Pons (tissue), 1 donor: ENCODE results near the gene ZNF366.
A peak's percentile ranks its signal among the peaks of the same experiment; 100 is the strongest.

Source experiments
- DNase-seq: peaks from one replicate; pipeline ENCODE4 v3.0.0-alpha.2; 2016; ENCODE audit warnings: low spot score

Gene ZNF366

DNA sequence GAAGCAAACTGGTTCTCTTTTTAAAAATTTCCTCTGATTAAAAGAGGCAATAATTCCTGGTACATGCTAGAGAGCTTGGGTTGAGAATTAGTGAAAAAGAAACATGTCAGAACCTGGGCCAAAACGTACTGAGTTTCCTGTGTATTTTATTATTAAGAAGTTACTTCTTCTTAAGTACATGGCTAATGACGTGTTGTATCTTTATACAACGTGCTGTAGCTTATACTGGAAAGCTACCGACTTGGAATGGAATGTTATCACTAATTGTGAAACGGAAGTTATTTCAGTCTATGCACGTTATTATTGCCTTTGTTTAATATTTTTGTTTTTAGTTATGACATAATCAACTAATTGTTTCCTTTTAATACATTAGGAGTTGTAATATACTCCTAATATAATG is 43.1 kb downstream of the ZNF366 start:
- DNase-seq: no peak

DNA sequence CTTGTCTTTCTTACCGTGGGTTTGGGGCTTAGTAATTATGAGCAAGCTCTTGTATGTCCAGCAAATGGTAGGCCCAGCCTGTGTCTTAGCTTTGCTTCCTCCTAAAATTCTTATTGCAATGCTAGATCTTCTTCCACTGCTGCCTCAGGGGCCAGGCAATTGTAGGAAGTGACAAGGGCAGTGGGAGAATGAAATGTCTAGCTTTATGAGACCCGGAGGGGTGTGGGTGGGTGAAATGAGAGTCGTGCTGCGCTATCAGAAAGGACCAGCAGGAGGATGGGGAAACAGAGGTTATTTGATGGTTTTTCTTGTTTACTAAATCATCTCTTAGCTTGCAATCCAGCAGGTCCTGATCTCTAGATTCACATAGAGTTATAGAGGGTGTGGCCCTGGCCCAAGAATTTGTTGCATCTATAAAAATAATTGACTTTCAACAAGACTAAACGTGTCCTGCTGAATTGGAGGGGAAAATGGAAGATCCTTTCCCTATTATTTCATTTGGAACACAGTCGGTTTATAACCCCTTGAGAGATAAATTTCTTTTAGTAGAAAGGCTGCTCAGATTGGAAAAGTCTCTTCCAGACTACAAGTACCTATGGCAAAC is 43.7 kb downstream of the ZNF366 start:
- DNase-seq: no peak

DNA sequence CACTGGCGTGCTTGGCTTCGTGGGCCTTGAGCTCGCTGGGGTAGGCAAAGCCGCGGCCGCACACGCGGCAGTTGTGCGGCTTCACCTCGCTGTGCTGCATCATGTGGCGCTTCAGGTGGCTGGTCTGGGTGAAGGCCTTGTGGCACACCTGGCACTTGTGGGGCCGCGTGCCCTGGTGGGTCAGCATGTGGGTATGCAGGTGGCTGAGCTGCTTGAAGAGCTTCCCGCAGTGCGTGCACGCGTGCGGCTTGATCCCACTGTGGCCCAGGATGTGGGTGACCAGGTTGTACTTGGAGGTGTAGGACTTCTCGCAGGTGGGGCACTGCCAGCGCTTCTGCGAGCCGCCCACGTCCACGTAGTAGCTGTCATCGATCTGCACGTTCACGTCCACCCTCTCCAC is 46.8 kb downstream of the ZNF366 start:
- no peak for DNase-seq

DNA sequence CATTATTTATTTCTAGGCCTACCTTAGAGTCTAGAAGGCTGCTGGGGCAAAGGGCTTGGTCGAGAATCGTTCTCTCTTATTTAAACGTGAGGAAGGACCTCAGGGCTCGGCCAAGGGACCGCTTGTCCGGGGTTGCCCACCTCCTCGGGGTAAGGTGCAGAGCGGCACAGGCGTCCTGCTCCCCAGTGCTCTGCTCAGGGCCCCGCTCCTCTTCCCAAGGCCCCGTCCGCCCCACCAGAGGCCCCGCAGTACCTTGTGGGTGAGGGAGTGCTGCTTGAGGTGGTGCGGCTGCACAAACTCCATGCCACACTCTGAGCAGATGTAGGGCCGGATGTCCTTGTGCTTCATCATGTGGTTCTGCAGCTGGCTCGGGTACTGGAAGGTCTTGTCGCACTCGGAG is 47.3 kb downstream of the ZNF366 start:
- no peak for DNase-seq

DNA sequence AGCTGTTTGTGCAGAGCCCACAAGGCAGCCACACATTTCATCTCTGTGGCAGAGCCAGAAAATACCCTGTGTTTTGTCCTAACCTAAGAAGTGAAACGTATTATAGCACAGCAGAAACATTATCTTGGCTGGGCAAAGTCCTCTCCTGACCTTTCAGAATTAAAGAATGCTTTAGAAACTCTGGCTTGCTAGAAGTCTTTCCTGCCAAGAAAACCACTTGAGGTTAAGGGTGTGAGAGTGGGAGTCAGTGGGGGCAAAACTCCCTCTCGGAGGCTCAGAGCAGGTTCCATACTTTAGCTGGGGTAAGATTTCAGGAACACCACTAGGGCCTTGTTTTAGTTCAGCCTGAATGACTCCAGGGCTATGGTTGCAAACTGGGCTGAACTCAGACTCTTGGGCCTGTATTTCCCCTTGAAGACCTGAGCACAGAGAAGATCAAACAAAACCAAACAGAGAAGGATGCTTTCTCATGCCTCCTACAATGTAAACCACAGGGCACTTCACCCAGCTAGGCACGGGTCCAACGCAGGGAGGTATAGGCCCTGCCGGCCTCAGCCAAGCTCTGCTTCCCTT is 48.0 kb downstream of the ZNF366 start:
- no peak for DNase-seq

DNA sequence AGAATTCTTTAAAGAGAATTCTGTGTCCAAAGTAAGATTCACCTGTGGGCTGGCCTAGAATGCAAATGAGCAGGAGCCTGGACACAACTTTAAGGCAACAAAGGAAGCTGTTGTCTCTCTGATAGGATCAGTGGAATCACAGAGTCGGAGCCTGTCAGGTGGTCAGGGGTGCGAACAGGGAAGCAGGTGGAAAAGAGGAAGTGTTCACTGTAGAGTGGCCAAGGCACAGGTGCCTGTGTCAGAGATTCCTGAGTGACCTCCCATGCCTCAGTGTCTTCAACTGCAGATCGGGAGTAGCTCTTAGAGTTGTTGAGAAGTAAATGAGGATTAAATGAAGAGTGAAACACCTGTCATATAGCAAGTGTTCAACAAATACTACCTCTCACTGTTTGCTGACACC is 48.8 kb downstream of the ZNF366 start:
- DNase-seq: no peak

DNA sequence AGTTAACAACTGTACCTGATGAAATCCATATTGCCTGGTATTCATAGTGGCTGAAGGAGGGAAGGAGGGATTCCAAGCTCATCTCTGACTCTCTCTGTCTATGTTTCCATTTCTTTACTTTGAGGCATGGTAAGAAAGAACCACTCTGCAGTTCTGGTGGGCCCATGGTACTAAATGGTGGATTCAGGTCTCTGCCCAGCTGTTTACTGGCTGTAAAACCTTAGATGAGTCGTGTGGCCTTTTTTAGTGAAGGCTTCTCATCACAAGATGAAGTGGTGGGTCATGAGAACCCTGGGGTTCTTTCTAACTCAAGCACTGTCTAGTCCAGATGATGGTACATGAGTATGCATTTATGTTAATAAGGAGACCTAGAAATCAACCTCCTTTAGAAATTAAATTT is 49.7 kb downstream of the ZNF366 start:
- DNase-seq: no peak

DNA sequence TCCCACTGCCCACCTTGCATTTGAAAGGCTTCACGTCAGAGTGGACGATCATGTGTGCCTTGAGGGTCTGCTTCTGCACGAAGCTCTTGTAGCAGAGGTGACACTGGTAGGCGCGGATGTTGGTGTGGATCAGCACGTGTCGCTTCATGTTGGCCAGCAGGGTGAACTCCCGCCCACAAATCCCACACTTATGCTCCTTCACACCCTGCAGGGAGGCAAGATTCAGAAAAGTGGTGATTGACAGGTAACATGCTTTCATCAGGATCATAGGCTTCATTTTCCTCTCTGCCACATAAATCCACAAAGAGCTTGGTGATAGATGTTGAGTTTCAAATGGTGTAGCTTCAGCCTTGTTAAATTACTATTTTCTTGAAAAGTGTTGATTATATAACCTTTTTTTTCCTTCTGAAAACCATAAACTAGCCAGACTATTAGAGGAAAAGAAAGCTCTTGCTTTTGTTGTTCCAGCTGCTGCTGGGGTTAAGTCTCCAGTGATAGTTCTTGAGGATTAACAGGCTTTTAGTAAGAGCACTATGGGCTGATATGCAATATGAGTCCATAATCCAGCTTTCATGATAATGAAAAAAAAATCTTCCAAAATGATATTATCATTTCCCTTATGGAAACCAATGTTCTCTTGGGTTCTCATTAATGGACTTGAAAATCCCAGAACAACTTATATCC is 50.7 kb downstream of the ZNF366 start:
- no peak for DNase-seq

DNA sequence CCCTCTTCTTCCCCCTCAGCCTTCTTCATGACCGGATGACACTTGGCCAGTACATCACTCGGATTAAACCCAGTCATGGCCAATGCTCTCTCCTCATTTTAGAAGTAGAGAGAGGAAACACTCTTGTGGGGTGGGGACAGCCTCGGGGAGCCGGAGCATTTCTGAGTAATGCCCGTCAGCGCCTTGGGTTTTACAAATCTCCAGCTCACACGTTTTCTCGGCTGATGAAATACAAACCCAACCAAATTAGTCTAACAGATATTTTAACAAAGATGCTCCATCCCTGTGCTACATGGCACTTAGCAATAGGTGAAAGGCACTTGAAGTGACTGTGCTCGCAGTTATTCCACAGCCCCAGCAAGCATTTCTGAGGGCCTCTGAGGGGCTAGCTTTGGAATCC is 51.7 kb downstream of the ZNF366 start:
- no peak for DNase-seq

DNA sequence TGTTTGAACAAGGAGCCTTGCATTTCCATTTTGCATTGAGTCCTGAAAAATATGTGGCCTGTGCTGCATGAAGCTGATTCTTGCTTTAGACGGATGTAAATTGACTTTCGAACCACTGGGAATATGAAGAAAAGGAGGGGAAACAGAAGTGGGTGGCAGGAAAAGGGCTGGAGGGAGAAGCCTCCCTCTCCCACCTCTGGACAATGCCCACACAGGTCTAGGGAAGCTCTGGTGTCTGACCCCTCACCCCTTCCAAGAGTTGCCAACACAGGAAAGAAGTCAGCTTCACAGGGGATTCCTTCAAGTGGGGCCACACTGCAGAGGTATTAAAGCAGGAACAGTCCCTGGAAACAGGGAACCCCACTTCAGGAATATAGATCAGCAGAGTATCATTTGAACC is 52.2 kb downstream of the ZNF366 start:
- DNase-seq: no peak

DNA sequence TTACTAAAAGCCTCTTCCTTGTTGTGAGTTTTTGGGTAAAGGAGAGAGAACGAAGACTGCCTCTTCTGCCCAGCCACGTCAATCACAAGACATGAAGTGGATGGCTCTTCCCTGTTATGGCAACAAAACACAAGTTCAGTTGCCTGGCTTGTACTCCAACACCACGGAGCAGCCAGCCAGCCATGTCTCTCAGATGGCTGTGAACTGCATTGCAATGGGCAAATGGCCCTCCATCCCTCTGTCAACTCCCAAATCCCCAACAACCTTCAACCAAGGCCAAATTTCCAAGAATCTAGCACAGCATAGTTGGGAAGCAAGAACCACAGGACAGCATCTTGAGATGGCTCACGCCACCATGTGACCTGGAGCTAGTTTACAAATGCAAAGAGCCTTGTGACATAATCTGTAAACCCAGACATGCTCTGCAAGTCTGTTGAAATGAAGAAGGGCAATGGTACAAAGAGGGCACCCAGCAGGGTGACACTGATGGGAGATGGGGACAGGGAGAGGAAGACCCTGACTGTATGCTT is 53.9 kb downstream of the ZNF366 start:
- no peak for DNase-seq

DNA sequence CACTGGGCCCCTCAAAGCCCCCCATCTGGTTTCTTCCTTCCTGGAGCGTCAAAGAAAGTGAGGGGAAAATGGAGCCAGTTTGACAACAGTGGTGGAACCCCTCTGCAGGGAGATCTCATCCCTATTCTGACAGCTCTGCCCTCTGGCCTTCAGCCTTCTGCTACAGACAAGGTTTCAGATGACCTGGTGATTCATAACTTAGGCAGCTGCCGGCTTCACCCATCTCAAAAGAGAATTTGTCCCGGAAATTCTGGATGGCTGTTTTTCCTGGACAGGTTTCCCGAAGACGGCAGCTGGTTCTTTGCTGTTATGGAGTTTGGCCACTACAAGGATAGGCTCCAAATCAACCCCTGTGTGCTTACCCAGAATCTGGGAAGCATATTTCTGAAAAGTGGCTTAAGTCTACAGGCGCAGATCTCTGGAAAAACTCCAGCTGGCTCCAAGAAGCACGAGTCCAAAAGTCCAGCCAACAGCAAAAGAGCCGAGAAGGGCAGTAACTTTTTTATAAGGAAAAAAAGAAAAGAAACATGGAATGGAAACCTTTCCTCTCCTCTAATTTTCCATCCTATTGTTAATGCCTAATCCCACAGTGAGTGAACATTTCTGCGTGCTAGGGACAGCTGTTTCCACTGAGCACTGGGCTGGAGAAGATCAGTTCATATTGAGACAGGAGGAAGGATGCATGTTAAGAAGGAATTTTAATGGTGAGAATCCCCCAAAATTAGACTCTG is 54.5 kb downstream of the ZNF366 start:
- DNase-seq: peak; percentile 23

DNA sequence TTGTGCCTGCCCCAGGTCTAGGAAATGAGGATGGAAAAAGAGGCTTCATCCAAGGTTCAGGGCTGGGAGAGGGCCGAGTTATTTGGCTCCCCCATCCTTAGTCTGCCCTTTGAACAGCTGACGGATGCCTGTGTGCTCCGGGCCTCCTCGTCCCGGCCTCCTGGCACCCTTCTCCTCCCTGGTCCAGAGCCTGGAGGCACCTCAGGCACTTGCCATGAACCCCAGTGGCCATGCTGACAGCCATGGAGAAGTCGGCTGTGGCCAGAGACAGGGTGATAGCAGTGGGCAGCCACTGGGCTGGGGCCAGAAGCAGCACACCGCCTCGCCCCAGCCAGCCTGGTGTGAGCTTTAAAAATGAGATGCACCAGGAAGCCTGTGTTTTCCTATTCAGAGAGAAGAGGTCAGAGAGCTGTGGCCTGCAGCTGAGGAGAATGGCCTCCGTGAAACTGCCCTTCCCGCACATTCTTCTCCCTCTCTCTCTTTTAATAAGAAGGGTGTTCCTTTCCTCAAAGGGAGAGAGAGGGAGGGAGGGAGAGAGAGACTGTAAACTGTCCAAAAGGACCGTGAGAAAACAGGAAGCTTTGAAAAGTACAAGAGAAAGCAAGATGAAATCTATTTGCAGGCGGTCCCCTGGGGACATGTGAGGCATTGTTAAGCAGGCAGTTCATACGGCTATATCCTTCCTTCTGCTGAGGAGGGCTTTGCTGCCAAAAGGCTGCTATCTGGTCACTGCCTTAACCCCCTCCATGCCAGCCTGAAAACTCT is 55.3 kb downstream of the ZNF366 start:
- DNase-seq: peak; percentile 40

DNA sequence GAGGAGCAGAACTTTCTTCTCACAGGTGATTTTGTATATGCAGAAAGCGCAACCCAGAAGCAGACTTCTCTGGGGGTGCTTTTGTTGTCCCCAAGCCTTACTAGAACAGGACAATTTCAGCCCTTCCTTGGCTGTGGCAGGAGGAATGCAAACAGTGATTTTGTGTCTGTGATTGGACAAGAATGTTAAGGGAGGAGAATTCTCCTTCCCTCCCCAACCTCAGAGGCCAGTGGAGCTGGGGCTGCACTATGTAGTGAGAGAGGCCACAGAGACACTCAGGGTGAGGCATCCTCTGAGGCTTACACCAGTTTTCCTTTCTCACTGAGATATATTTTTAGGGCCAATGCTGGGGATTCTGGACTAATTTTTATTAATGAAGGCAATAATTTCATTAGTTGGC is 58.8 kb downstream of the ZNF366 start:
- no peak for DNase-seq

DNA sequence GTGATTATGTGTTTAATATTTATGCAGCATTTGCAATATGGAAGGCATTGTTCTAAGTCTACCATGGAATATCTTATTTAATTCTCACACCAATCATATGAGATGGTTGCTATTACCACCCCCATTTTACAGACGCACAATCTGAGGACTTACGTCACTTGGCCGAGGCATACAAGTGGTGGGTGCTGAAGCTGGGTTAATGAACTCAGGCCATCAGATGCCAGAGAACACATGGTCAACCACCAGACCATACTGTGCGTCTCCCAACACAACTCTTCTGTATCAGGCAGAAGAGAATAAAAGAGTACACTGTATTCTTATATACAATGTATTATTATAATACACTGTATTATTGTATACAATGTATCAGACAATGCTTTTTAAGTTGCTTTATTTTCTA is 59.5 kb downstream of the ZNF366 start:
- no peak for DNase-seq

DNA sequence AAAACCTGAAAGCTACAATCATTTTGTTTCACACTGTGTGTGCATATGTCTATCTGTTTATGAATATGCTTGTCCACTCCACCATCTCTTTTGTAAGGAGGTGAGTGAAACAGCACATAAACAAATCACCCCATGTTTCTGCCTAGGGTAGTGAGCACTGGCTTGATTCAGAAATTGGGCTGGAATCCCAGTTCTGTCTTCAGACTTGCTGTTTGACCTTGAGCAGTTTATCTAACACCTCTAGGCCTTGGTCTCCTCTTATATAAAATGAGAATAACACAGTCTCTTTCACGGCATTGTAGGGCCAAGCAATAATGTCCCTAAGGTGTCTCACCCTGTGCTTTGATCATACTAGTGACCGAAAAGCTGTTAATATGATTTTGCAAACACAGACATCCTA is 61.2 kb downstream of the ZNF366 start:
- DNase-seq: no peak

DNA sequence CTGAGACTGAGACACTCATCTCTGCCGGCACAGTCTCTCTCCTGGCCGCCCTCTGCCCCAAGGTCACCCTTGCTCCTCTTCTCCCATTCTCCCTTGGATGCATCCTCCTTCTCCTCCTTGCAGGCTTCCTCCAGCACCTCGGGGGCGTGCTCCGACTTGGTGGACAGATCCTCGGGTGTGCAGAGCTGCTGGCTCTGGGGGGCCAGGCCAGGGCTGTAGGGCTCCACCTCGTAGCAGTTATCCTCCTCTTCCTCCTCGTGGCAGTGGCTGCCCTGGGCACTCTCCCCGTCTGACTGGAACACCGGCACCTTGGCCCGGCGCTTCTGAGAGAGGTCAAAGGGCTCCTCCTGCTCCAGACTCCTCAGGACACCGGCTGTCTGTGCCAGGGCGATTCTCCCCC is 63.3 kb downstream of the ZNF366 start:
- DNase-seq: no peak

DNA sequence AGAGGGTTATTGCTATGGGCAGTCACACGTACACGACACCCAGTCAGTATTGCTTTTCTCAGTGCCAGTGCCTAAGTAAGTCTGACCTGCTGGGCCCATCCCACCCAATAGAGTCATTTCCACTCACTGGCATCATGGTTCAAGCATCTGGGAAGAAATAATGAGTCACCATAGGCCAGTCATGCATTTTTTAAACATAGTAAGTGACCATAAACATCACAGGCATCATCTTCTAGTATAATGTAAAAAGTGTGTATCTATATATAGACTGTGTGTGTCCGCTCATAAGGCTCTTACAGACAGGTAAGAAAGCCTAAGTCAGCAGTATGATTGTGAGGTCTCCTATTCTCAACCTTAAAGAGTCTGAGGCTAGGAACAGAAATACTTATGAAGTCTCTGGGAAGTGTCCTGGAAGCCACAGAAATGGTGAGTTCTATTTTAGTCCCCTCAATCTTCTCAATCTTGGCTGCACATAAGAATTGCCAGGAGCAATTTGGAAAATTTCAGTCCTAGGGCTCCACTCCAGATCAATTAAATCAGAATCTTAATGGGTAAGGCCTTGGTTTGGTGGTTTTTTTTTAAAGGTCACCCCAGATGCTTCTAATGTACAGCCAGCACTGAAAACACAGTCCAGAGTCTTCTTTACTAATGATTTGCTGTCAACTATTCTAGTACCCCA is 65.2 kb downstream of the ZNF366 start:
- DNase-seq: no peak

DNA sequence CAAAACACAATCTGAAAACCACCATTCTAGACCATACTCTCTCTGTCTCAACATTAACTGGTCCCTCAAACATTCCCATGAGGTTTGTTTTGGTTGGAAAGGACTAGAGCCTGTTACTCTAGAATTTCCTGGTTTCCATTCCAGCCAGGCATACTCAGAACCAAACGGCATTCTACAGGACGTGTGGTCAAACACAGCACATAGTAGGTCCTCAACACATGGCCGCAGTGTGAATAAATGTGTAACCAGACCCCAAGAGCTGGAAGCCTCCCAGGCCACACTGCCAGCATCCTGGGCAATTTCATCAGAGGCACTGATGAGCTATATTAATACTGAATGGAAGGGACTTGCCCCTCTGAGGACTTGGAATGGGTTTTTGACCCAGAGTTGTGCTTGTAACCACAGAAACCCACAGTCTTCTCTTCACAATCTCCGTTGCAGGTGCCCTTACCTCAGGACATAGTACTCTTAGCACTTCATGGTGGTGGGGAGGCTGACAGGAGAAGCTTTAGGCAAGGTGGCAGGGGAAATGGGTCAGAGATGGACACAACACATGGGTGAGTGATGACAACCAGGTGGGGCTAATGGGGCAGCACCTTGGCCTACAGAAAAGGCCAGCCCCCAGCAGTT is 66.0 kb downstream of the ZNF366 start:
- DNase-seq: no peak

DNA sequence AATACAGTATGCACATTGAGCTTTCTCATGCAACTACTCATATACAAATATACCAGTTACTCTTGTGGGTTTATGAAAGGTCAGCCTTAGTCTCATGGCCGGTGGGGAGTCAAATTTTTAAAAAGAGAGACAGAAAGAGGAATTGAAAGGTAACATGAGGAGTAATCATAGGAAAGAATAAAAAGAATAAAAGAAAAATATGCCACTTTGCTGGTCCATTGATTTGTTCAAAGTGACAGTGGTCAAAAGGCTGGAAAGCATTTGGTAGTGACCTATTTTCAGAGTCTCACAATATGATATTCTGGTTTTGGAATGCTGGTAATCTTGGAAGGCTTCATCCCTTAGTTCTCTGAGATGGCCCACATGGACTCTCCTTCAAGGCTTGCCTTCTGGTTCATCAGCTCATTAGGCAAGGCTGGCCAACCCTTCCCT is 67.0 kb downstream of the ZNF366 start:
- no peak for DNase-seq

DNA sequence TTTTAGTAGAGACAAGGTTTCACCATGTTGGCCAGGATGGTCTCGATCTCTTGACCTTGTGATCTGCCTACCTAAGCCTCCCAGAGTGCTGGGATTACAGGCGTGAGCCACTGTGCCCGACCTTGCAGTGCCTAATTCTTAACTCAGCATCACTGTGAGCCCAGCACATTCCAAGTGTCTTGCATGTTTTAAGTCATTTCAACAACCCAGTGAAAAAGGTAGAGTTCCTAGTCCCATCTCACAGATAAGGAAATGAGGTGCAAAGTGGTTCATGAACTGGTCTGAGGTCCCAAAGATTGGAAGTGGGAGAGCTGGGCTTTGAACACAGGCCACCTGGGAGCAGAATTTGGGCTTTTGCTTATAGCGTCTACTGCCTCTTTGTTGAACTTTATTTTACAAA is 68.0 kb downstream of the ZNF366 start:
- DNase-seq: no peak
